GM23338 (cell line): ENCODE results near the gene ZNF611. TPM values are rescaled to one million over a fixed set of nuclear protein-coding genes. Genes with fewer than 3 reads are reported as not detected.
"Not testable (repeated sequence)": the region's sequence is repeated elsewhere in the genome, so short reads cannot be mapped to it uniquely, and the experiment has no call there.

ENCODE experiments used
- ATAC-seq: fragments of 200-7000 bp; cut with Tn5 transposase; 3 replicates; pipeline ENCODE4 v1.9.1; 2020
- DNase-seq: peaks from one replicate; pipeline ENCODE4 v3.0.0-alpha.2; 2015; ENCODE audit warnings: low spot score
- H2AFZ ChIP-seq: fragments of 200-600 bp; sonication (generic); 2 replicates; pipeline ENCODE4 v1.8.0; 2016; ENCODE audit warnings: antibody characterized with exemption, mild to moderate bottlenecking, moderate library complexity
- H3F3A ChIP-seq: fragments of 200-600 bp; sonication (generic); replicated peaks from 2 replicates; pipeline ENCODE4 v1.8.0; 2017; ENCODE audit warnings: antibody characterized with exemption, mixed run types, low read depth
- H3K27ac ChIP-seq: fragments of 200-600 bp; sonication (generic); 2 replicates; pipeline ENCODE4 v1.6.1; 2016; ENCODE audit warnings: low read depth
- H3K27me3 ChIP-seq: fragments of 200-600 bp; sonication (generic); 2 replicates; pipeline ENCODE4 v1.8.0; 2016; ENCODE audit warnings: mild to moderate bottlenecking, mixed run types, moderate library complexity; ENCODE audit not compliant: insufficient read depth
- H3K36me3 ChIP-seq: fragments of 200-600 bp; sonication (generic); 2 replicates; pipeline ENCODE4 v1.8.0; 2016; ENCODE audit warnings: mild to moderate bottlenecking; ENCODE audit not compliant: insufficient read depth
- H3K4me1 ChIP-seq: fragments of 200-600 bp; sonication (generic); 2 replicates; pipeline ENCODE4 v1.8.0; 2016; ENCODE audit warnings: mild to moderate bottlenecking, moderate library complexity; ENCODE audit not compliant: insufficient read depth
- H3K4me2 ChIP-seq: fragments of 200-600 bp; sonication (generic); 2 replicates; pipeline ENCODE4 v1.7.1; 2017; ENCODE audit warnings: mixed run types
- H3K4me3 ChIP-seq: fragments of 200-600 bp; sonication (generic); 2 replicates; pipeline ENCODE4 v1.6.1; 2016; ENCODE audit warnings: mixed run types
- H3K79me2 ChIP-seq: fragments of 200-600 bp; sonication (generic); replicated peaks from 2 replicates; pipeline ENCODE4 v1.8.0; 2017; ENCODE audit warnings: mild to moderate bottlenecking; ENCODE audit not compliant: insufficient read depth
- H3K9me2 ChIP-seq: fragments of 200-600 bp; sonication (generic); 2 replicates; pipeline ENCODE4 v1.8.0; 2017; ENCODE audit not compliant: insufficient read depth
- H4K20me1 ChIP-seq: fragments of 200-600 bp; sonication (generic); replicated peaks from 2 replicates; pipeline ENCODE4 v1.8.0; 2017; ENCODE audit warnings: mild to moderate bottlenecking; ENCODE audit not compliant: insufficient read depth
- H3K27ac Mint-ChIP-seq: 2 replicates; pipeline ENCODE4 v1.8.0; 2020; ENCODE audit warnings: inconsistent platforms, mild to moderate bottlenecking, moderate library complexity, mixed read lengths
- H3K27me3 Mint-ChIP-seq: 3 replicates; pipeline ENCODE4 v1.8.0; 2022; ENCODE audit warnings: low read depth, mild to moderate bottlenecking, moderate library complexity, mixed read lengths, inconsistent platforms; ENCODE audit not compliant: insufficient read depth, poor library complexity
- H3K36me3 Mint-ChIP-seq: 3 replicates; pipeline ENCODE4 v1.8.0; 2021; ENCODE audit warnings: low read depth, mild to moderate bottlenecking, inconsistent platforms, moderate library complexity, mixed read lengths
- H3K4me1 Mint-ChIP-seq: 3 replicates; pipeline ENCODE4 v1.8.0; 2020; ENCODE audit warnings: mild to moderate bottlenecking, inconsistent platforms, mixed read lengths
- H3K4me3 Mint-ChIP-seq: 3 replicates; pipeline ENCODE4 v1.8.0; 2021; ENCODE audit warnings: moderate library complexity, mild to moderate bottlenecking, inconsistent platforms, mixed read lengths
- H3K9me3 Mint-ChIP-seq: 3 replicates; pipeline ENCODE4 v1.8.0; 2020; ENCODE audit warnings: moderate library complexity, mild to moderate bottlenecking, inconsistent platforms, mixed read lengths
- JUNB ChIP-seq: IDR thresholded peaks from one replicate; pipeline ENCODE4 v1.6.1; 2016; ENCODE audit warnings: antibody characterized with exemption; ENCODE audit not compliant: unreplicated experiment
- NANOG ChIP-seq: IDR thresholded peaks from 2 replicates; pipeline ENCODE4 v1.6.1; 2016; ENCODE audit warnings: antibody characterized with exemption, borderline replicate concordance
- POLR2AphosphoS5 ChIP-seq: IDR thresholded peaks from 2 replicates; pipeline ENCODE4 v1.6.1; 2016; ENCODE audit warnings: antibody characterized with exemption, low read depth
- ZNF331 ChIP-seq: fragments of 250-450 bp; sonication (Bioruptor Pico); IDR thresholded peaks from 2 replicates; pipeline ENCODE4 v1.5.0; 2020; ENCODE audit warnings: low read depth, mild to moderate bottlenecking, moderate library complexity
- ZNF462 ChIP-seq: fragments of 250-450 bp; sonication (Bioruptor Pico); IDR thresholded peaks from 2 replicates; pipeline ENCODE4 v1.5.0; 2020; ENCODE audit warnings: mild to moderate bottlenecking, moderate library complexity
- polyA plus RNA-seq: library from polyadenylated mRNA; unstranded; fragments of >200 nt; fragmentation: Nextera tagmentation; extraction: Ambion mirVana; gene quantifications from 2 replicates; pipeline ENCODE4 v1.2.1, GENCODE V29; 2016
- total RNA-seq: library from RNA; depleted of rRNA; stranded (reverse); fragments of >200 nt; shearing (Covaris generic); gene quantifications from 2 replicates; pipeline ENCODE4 v1.2.3, GENCODE V29; 2014

ZNF611 gene
- total and polyA plus RNA-seq, 2 experiments from 2014 or later, result 5.3 to 16.4 TPM

GRCh38 chr19:52716522-52716921, 18.3 kb downstream of the ZNF611 start:
- peak; percentile 86 for DNase-seq
- TF ChIP-seq ZNF462 (CRISPR knock-in tag) (peak; percentile 64), ZNF331 (CRISPR knock-in tag) (no peak), JUNB (no peak), NANOG (peak; percentile 42; the same call in 1 of the 2 replicates), POLR2AphosphoS5 (peak; percentile 47; the same call in 1 of the 2 replicates)
- Histone ChIP-seq H3K27me3 (peaks cover 41% of the 10 kb centered on the region), H3K4me2 (peak overlapping the region; percentile 69), H3K4me1 (peaks cover 21% of the 10 kb centered on the region), H3K27ac (no peak overlapping the region), H3K79me2 (no peaks in the 10 kb centered on the region), H3K9me2 (no peaks in the 10 kb centered on the region), H3F3A (0 out of 2 replicates have a peak, but pooled peaks cover 3% of the 10 kb centered on the region), H2AFZ (no peak overlapping the region), H3K36me3 (peaks cover 4% of the 10 kb centered on the region; the same call in 1 of the 2 replicates), H4K20me1 (peaks cover 11% of the 10 kb centered on the region), H3K4me3 (peak overlapping the region; percentile 41)
- no peak overlapping the region for H3K27ac Mint-ChIP-seq
- peaks cover 77% of the 10 kb centered on the region for H3K36me3 Mint-ChIP-seq
- peak overlapping the region; percentile 51 for H3K4me3 Mint-ChIP-seq
- peaks cover 22% of the 10 kb centered on the region for H3K9me3 Mint-ChIP-seq
- peaks cover 46% of the 10 kb centered on the region for H3K27me3 Mint-ChIP-seq
- peak; percentile 99 for ATAC-seq
- H3K4me1 Mint-ChIP-seq, result peaks cover 28% of the 10 kb centered on the region

- not testable (repeated sequence) for H3F3A ChIP-seq, H3K27ac Mint-ChIP-seq, H2AFZ ChIP-seq, H3K9me2 ChIP-seq, H3K27ac ChIP-seq, H3K79me2 ChIP-seq, H3K36me3 ChIP-seq
- H3K4me3 Mint-ChIP-seq, result peak overlapping the region; percentile 51
- H3K27me3 Mint-ChIP-seq, result peaks cover 44% of the 10 kb centered on the region
- Histone ChIP-seq H3K4me3 (peak overlapping the region; percentile 41), H3K4me2 (peak overlapping the region; percentile 69), H4K20me1 (peaks cover 11% of the 10 kb centered on the region), H3K27me3 (peaks cover 41% of the 10 kb centered on the region), H3K4me1 (peaks cover 21% of the 10 kb centered on the region)
- DNase-seq, result peak; percentile 6
- peaks cover 28% of the 10 kb centered on the region for H3K4me1 Mint-ChIP-seq
- peaks cover 16% of the 10 kb centered on the region for H3K9me3 Mint-ChIP-seq
- peaks cover 76% of the 10 kb centered on the region for H3K36me3 Mint-ChIP-seq
- ATAC-seq, result peak; percentile 21
These were observed 18.9 kb downstream of the ZNF611 start for GRCh38 chr19:52715902-52716301.

GRCh38 chr19:52715330-52715729, 19.5 kb downstream of the ZNF611 start:
- H4K20me1 ChIP-seq, result peaks cover 11% of the 10 kb centered on the region
- H3K27ac ChIP-seq, H3K4me3 ChIP-seq, H2AFZ ChIP-seq, DNase-seq, H3K27ac Mint-ChIP-seq, ATAC-seq, H3K9me2 ChIP-seq, H3K79me2 ChIP-seq, H3F3A ChIP-seq, H3K36me3 ChIP-seq: not testable (repeated sequence)
- peaks cover 28% of the 10 kb centered on the region for H3K4me1 Mint-ChIP-seq
- H3K4me3 Mint-ChIP-seq, result 0 out of 3 replicates have a peak overlapping the region, but pooled peaks have one; percentile 51
- H3K4me2 ChIP-seq, result peak overlapping the region; percentile 69; the same call in 1 of the 2 replicates
- peaks cover 12% of the 10 kb centered on the region for H3K9me3 Mint-ChIP-seq
- peaks cover 76% of the 10 kb centered on the region for H3K36me3 Mint-ChIP-seq
- H3K27me3 ChIP-seq, result peaks cover 41% of the 10 kb centered on the region
- peaks cover 42% of the 10 kb centered on the region for H3K27me3 Mint-ChIP-seq
- H3K4me1 ChIP-seq, result peaks cover 21% of the 10 kb centered on the region

GRCh38 chr19:52713051-52713450, 21.8 kb downstream of the ZNF611 start:
- DNase-seq, H3K4me3 ChIP-seq, ATAC-seq, H3K79me2 ChIP-seq, H3K27ac ChIP-seq, H3K4me3 Mint-ChIP-seq, H3K9me2 ChIP-seq, H3K36me3 ChIP-seq, H3K4me2 ChIP-seq, H3K27ac Mint-ChIP-seq, H3K9me3 Mint-ChIP-seq, H2AFZ ChIP-seq, H3F3A ChIP-seq: not testable (repeated sequence)
- Histone ChIP-seq H3K27me3 (peaks cover 26% of the 10 kb centered on the region), H4K20me1 (peaks cover 11% of the 10 kb centered on the region), H3K4me1 (peaks cover 21% of the 10 kb centered on the region)
- peaks cover 28% of the 10 kb centered on the region for H3K4me1 Mint-ChIP-seq
- peaks cover 68% of the 10 kb centered on the region for H3K36me3 Mint-ChIP-seq
- H3K27me3 Mint-ChIP-seq, result peaks cover 32% of the 10 kb centered on the region
